HUES48 (cell line): Measurements from ENCODE around the gene ST6GALNAC3.
"Not testable (repeated sequence)": the region's sequence is repeated elsewhere in the genome, so short reads cannot be mapped to it uniquely, and the experiment has no call there.

Source experiments
- H3K27ac ChIP-seq: one replicate; pipeline ENCODE4 v1.7.0; 2013; ENCODE audit warnings: low read depth, low read length, inconsistent platforms
- H3K27me3 ChIP-seq: 2 replicates; pipeline ENCODE4 v1.6.1; 2013; ENCODE audit warnings: mild to moderate bottlenecking, low read length; ENCODE audit not compliant: control insufficient read depth, insufficient read depth
- H3K36me3 ChIP-seq: 2 replicates; pipeline ENCODE4 v1.6.1; 2013; ENCODE audit warnings: low read length; ENCODE audit not compliant: control insufficient read depth, insufficient read depth
- H3K4me1 ChIP-seq: 2 replicates; pipeline ENCODE4 v1.6.1; 2013; ENCODE audit warnings: mild to moderate bottlenecking, low read length; ENCODE audit not compliant: control insufficient read depth, insufficient read depth
- H3K4me3 ChIP-seq: 2 replicates; pipeline ENCODE4 v1.5.1; 2013; ENCODE audit warnings: mild to moderate bottlenecking, low read depth, low read length
- H3K9ac ChIP-seq: 2 replicates; pipeline ENCODE4 v1.6.1; 2013; ENCODE audit warnings: mild to moderate bottlenecking, low read depth, low read length, moderate library complexity
- H3K9me3 ChIP-seq: 2 replicates; pipeline ENCODE4 v1.6.1; 2013; ENCODE audit warnings: low read length; ENCODE audit not compliant: control insufficient read depth, insufficient read depth

Gene ST6GALNAC3

GRCh38 chr1:76106719-76107235, 32.2 kb downstream of the ST6GALNAC3 start:
- Histone ChIP-seq H3K9me3 (no peaks in the 10 kb centered on the region), H3K36me3 (no peaks in the 10 kb centered on the region), H3K4me1 (peaks cover 13% of the 10 kb centered on the region), H3K9ac (no peak overlapping the region), H3K27me3 (no peaks in the 10 kb centered on the region), H3K4me3 (no peak overlapping the region), H3K27ac (no peak overlapping the region)

- no peaks in the 10 kb centered on the region for H3K27me3 ChIP-seq
- H3K27ac ChIP-seq: no peak overlapping the region
- no peak overlapping the region for H3K9ac ChIP-seq
- H3K4me1 ChIP-seq: peaks cover 6% of the 10 kb centered on the region; the same call in 1 of the 2 replicates
- no peak overlapping the region for H3K4me3 ChIP-seq
- H3K9me3 ChIP-seq: no peaks in the 10 kb centered on the region
- no peaks in the 10 kb centered on the region for H3K36me3 ChIP-seq
Observed at GRCh38 chr1:76109404-76109803, 34.9 kb downstream of the ST6GALNAC3 start.

GRCh38 chr1:76109901-76110560, 35.5 kb downstream of the ST6GALNAC3 start:
- peaks cover 6% of the 10 kb centered on the region; the same call in 1 of the 2 replicates for H3K4me1 ChIP-seq
- no peaks in the 10 kb centered on the region for H3K9me3 ChIP-seq
- no peak overlapping the region for H3K27ac ChIP-seq
- no peaks in the 10 kb centered on the region for H3K36me3 ChIP-seq
- H3K4me3 ChIP-seq: no peak overlapping the region
- H3K9ac ChIP-seq: no peak overlapping the region
- H3K27me3 ChIP-seq: no peaks in the 10 kb centered on the region

GRCh38 chr1:76110666-76111065, 36.1 kb downstream of the ST6GALNAC3 start:
- H3K36me3 ChIP-seq: no peaks in the 10 kb centered on the region
- no peak overlapping the region for H3K27ac ChIP-seq
- no peak overlapping the region for H3K9ac ChIP-seq
- no peak overlapping the region for H3K4me3 ChIP-seq
- no peaks in the 10 kb centered on the region for H3K9me3 ChIP-seq
- H3K27me3 ChIP-seq: no peaks in the 10 kb centered on the region
- H3K4me1 ChIP-seq: peaks cover 6% of the 10 kb centered on the region; the same call in 1 of the 2 replicates

GRCh38 chr1:76112321-76112720, 37.8 kb downstream of the ST6GALNAC3 start:
- not testable (repeated sequence) for H3K36me3 ChIP-seq, H3K4me1 ChIP-seq, H3K27me3 ChIP-seq, H3K4me3 ChIP-seq, H3K9me3 ChIP-seq, H3K27ac ChIP-seq, H3K9ac ChIP-seq

GRCh38 chr1:76113446-76113845, 38.9 kb downstream of the ST6GALNAC3 start:
- Histone ChIP-seq H3K27me3 (no peaks in the 10 kb centered on the region), H3K4me3 (no peak overlapping the region), H3K27ac (no peak overlapping the region), H3K4me1 (peaks cover 6% of the 10 kb centered on the region; the same call in 1 of the 2 replicates), H3K36me3 (no peaks in the 10 kb centered on the region), H3K9me3 (no peaks in the 10 kb centered on the region), H3K9ac (no peak overlapping the region)

- Histone ChIP-seq H3K27ac (no peak overlapping the region), H3K9ac (no peak overlapping the region), H3K4me1 (no peaks in the 10 kb centered on the region), H3K4me3 (no peak overlapping the region), H3K36me3 (no peaks in the 10 kb centered on the region), H3K9me3 (no peaks in the 10 kb centered on the region), H3K27me3 (no peaks in the 10 kb centered on the region)
Observed at GRCh38 chr1:76115171-76115570, 40.6 kb downstream of the ST6GALNAC3 start.

GRCh38 chr1:76121850-76122249, 47.3 kb downstream of the ST6GALNAC3 start:
- Histone ChIP-seq H3K4me1 (no peaks in the 10 kb centered on the region), H3K36me3 (no peaks in the 10 kb centered on the region), H3K4me3 (no peak overlapping the region), H3K27ac (no peak overlapping the region), H3K9me3 (no peaks in the 10 kb centered on the region), H3K9ac (no peak overlapping the region), H3K27me3 (no peaks in the 10 kb centered on the region)

- Histone ChIP-seq H3K9me3 (no peaks in the 10 kb centered on the region), H3K27ac (no peak overlapping the region), H3K4me3 (no peak overlapping the region)
Observed at GRCh38 chr1:76122271-76122670, 47.7 kb downstream of the ST6GALNAC3 start.

GRCh38 chr1:76123411-76124064, 49.0 kb downstream of the ST6GALNAC3 start:
- H3K4me3 ChIP-seq, H3K27ac ChIP-seq, H3K9me3 ChIP-seq, H3K36me3 ChIP-seq, H3K9ac ChIP-seq, H3K4me1 ChIP-seq, H3K27me3 ChIP-seq: not testable (repeated sequence)

More at GRCh38 chr1:76122271-76122670, 47.7 kb downstream of the ST6GALNAC3 start:
- no peaks in the 10 kb centered on the region for H3K4me1 ChIP-seq
- no peaks in the 10 kb centered on the region for H3K36me3 ChIP-seq
- H3K9ac ChIP-seq: no peak overlapping the region
- H3K27me3 ChIP-seq: no peaks in the 10 kb centered on the region

GRCh38 chr1:76124196-76124595, 49.6 kb downstream of the ST6GALNAC3 start:
- no peaks in the 10 kb centered on the region for H3K4me1 ChIP-seq
- H3K9me3 ChIP-seq: no peaks in the 10 kb centered on the region
- no peaks in the 10 kb centered on the region for H3K27me3 ChIP-seq
- no peak overlapping the region for H3K9ac ChIP-seq
- H3K4me3 ChIP-seq: no peak overlapping the region
- H3K36me3 ChIP-seq: 0 out of 2 replicates have a peak, but pooled peaks cover 7% of the 10 kb centered on the region
- H3K27ac ChIP-seq: no peak overlapping the region
